Muscle layer of duodenum (tissue), 2 donors: ENCODE measurements around the gene ERRFI1.
"Not testable (repeated sequence)": the region's sequence is repeated elsewhere in the genome, so short reads cannot be mapped to it uniquely, and the experiment has no call there.

Source experiments
- H3K27ac ChIP-seq: one replicate; pipeline ENCODE4 v1.7.0; 2013; ENCODE audit warnings: mild to moderate bottlenecking, low read length
- H3K27me3 ChIP-seq: one replicate; pipeline ENCODE4 v1.7.0; 2013; ENCODE audit warnings: low read depth, mild to moderate bottlenecking, control low read depth, low read length
- H3K36me3 ChIP-seq, 2 donors: one replicate each; pipeline ENCODE4 v1.7.0; 2013; ENCODE audit warnings: low read length in 2 of 2, control low read depth in 1 of 2, mild to moderate bottlenecking in 1 of 2; ENCODE audit not compliant: insufficient read depth in 2 of 2, control insufficient read depth in 1 of 2
- H3K4me1 ChIP-seq, 2 donors: one replicate each; pipeline ENCODE4 v1.7.0; 2013; ENCODE audit warnings: low read length in 2 of 2, mild to moderate bottlenecking in 2 of 2, control low read depth in 1 of 2, moderate library complexity in 1 of 2; ENCODE audit not compliant: insufficient read depth in 2 of 2, control insufficient read depth in 1 of 2
- H3K4me3 ChIP-seq, 2 donors: one replicate each; pipeline ENCODE4 v1.7.0; 2013; ENCODE audit warnings: low read length in 2 of 2, low read depth in 1 of 2, mild to moderate bottlenecking in 1 of 2
- H3K9me3 ChIP-seq, 2 donors: one replicate each; pipeline ENCODE4 v1.7.0; 2013; ENCODE audit warnings: low read length in 2 of 2, control low read depth in 1 of 2, mild to moderate bottlenecking in 1 of 2; ENCODE audit not compliant: control insufficient read depth in 1 of 2
- donor health status: healthy.

ERRFI1 gene

DNA sequence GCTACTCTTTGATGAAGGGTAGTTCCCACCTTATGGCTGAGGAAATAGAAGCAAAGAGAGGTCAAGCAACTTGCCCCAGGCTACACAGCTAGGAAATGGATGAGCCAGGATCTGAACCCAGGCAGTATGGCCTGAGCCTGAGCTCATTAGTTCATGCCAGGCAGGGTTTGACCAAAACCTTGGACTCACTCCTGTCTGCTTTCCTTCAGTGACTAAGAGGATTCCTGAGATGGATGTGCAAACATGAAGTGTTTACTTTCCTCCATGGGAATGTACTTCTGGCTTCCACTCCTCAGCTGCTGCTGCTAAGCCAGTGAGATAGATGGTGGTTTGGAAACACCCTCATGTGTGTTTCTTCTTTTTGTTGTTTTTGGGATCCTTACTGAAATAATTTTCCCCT is 35.1 kb upstream of the ERRFI1 start:
- peak overlapping the region; percentile 16 for H3K27ac ChIP-seq
- H3K36me3 ChIP-seq, result no peaks in the 10 kb centered on the region
- H3K27me3 ChIP-seq, result no peaks in the 10 kb centered on the region
- H3K4me1 ChIP-seq, result peaks cover 0 to 25% of the 10 kb centered on the region in 2 donors
- H3K4me3 ChIP-seq, result no peak overlapping the region
- H3K9me3 ChIP-seq, result no peaks in the 10 kb centered on the region

- Histone ChIP-seq H3K27ac (no peak overlapping the region), H3K4me3 (no peak overlapping the region), H3K9me3 (no peaks in the 10 kb centered on the region), H3K27me3 (no peaks in the 10 kb centered on the region), H3K4me1 (peaks cover 0 to 25% of the 10 kb centered on the region in 2 donors), H3K36me3 (no peaks in the 10 kb centered on the region)
Observed at GRCh38 chr1:8059161-8059622, 33.1 kb upstream of the ERRFI1 start.

DNA sequence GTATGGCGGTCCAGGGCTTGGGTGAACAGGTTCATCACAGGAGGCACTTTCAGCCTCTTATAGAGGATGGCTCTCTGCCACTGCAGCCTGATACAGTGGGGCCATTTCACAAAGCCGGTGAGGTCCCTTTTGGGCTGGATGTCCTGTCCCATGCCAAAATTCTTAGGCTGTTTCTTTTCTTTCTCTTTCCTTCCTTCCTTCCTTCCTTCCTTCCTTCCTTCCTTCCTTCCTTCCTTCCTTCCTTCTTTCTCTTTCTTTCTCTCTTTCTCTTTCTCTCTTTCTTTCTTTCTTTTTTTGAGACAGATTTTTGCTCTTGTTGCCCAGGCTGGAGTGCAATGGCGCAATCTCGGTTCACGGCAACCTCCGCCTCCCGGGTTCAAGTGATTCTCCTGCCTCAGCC is 31.7 kb upstream of the ERRFI1 start:
- not testable (repeated sequence) for H3K36me3 ChIP-seq, H3K9me3 ChIP-seq, H3K27me3 ChIP-seq, H3K4me3 ChIP-seq, H3K27ac ChIP-seq
- peaks cover 0 to 15% of the 10 kb centered on the region in 2 donors for H3K4me1 ChIP-seq

DNA sequence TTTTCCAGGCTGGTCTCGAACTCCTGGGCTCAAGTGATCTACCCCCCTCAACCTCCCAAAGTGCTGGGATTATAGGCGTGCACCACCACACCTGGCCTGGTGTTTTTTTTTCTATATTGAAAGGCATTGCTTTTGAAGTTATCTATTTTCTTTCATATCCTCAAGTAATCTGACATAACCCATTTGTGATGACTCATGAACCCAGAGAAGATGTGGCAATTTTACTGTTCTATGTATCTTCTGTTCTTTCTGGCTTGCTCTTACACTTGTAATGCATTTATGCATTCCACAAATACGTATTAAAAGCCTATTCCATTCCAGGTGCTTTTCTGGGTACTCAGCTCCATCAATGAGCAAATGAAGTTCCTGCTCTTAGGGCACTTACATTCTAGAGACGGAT is 29.9 kb upstream of the ERRFI1 start:
- no peaks in the 10 kb centered on the region for H3K9me3 ChIP-seq
- H3K36me3 ChIP-seq, result no peaks in the 10 kb centered on the region
- H3K4me1 ChIP-seq, result peaks cover 0 to 4% of the 10 kb centered on the region in 2 donors
- H3K27me3 ChIP-seq, result no peaks in the 10 kb centered on the region
- H3K27ac ChIP-seq, result no peak overlapping the region
- no peak overlapping the region for H3K4me3 ChIP-seq

DNA sequence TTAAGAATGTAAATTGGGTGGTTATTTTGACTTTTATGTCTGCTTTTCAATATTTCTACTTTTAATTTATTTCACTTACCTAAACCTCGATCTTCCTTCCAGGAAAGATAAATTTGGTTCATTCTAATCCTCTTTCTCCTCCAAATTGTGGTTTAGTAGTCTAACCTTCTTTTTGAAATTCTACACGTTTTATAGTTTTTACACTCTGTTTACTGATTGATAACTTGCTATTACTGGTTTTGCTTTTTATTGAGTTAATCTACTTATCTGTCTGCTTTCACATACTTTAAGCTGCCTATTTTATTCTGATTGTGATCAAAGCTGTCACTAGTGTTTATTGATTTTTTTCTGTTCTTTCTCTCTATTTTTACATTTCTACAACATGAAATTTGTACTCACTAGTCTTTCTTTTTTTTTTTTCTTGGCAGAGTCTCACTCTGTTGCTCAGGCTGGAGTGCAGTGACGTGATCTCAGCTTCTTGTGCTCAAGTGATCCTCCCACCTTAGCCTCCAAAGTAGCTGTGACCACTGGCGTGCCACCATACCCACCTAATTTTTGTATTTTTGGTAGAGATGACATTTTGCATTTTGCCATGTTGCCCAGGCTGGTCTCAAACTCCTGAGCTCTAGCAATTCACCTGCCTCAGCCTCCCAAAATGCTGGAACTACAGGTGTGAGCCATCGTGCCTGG is 27.9 kb upstream of the ERRFI1 start:
- Histone ChIP-seq H3K27ac (no peak overlapping the region), H3K4me3 (no peak overlapping the region), H3K27me3 (no peaks in the 10 kb centered on the region), H3K36me3 (no peaks in the 10 kb centered on the region), H3K9me3 (no peaks in the 10 kb centered on the region), H3K4me1 (peaks cover 0 to 4% of the 10 kb centered on the region in 2 donors)

- Histone ChIP-seq H3K27me3 (no peaks in the 10 kb centered on the region), H3K4me3 (no peak overlapping the region), H3K27ac (no peak overlapping the region), H3K4me1 (peaks cover 0 to 7% of the 10 kb centered on the region in 2 donors), H3K36me3 (no peaks in the 10 kb centered on the region), H3K9me3 (no peaks in the 10 kb centered on the region)
Observed at GRCh38 chr1:8051650-8052049, 25.5 kb upstream of the ERRFI1 start.

DNA sequence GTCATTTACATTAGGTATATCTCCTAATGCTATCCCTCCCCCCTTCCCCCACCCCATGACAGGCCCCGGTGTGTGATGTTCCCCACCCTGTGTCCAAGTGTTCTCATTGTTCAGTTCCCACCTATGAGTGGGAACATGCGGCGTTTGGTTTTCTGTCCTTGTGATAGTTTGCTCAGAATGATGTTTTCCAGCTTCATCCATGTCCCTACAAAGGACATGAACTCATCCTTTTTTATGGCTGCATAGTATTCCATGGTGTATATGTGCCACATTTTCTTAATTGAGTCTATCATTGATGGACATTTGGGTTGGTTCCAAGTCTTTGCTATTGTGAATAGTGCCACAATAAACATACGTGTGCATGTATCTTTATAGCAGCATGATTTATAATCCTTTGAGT is 23.1 kb upstream of the ERRFI1 start:
- H3K4me1 ChIP-seq, H3K4me3 ChIP-seq, H3K27me3 ChIP-seq, H3K36me3 ChIP-seq, H3K27ac ChIP-seq, H3K9me3 ChIP-seq: not testable (repeated sequence)

- H3K36me3 ChIP-seq, result no peaks in the 10 kb centered on the region
- H3K27ac ChIP-seq, result peak overlapping the region; percentile 28
- no peak overlapping the region for H3K4me3 ChIP-seq
Observed at GRCh38 chr1:8047686-8048445, 21.8 kb upstream of the ERRFI1 start.

GRCh38 chr1:8047112-8047511 is 21.0 kb upstream of the ERRFI1 start:
- peak overlapping the region; percentile 28 for H3K27ac ChIP-seq
- H3K4me1 ChIP-seq, result peaks cover 0 to 7% of the 10 kb centered on the region in 2 donors
- no peaks in the 10 kb centered on the region for H3K36me3 ChIP-seq
- no peaks in the 10 kb centered on the region for H3K9me3 ChIP-seq
- no peak overlapping the region for H3K4me3 ChIP-seq
- H3K27me3 ChIP-seq, result no peaks in the 10 kb centered on the region

More at GRCh38 chr1:8047686-8048445, 21.8 kb upstream of the ERRFI1 start:
- H3K27me3 ChIP-seq, result no peaks in the 10 kb centered on the region
- H3K4me1 ChIP-seq, result peaks cover 0 to 7% of the 10 kb centered on the region in 2 donors
- H3K9me3 ChIP-seq, result no peaks in the 10 kb centered on the region

GRCh38 chr1:8046391-8046790 is 20.3 kb upstream of the ERRFI1 start:
- Histone ChIP-seq H3K4me3 (no peak overlapping the region), H3K27ac (no peak overlapping the region)

DNA sequence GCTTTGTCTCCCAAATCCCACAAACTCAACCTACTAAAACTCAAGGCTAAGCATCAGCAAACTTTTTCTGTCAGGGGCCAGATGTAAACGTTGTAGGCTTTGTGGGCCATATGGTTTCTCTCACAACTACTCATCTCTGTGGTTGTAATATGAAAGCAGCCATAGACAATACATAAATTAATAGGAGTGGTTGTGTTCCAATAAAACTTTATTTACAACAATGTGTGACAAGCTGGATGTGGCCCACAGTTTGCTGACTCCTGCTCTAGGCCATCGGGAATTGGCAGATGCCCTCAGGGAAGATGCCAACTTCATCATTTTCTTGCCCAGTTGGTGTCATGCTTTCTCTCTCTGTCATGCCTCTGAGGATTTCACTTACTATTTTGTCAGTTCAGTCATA is 17.5 kb upstream of the ERRFI1 start:
- H3K4me1 ChIP-seq, result peaks cover 0 to 7% of the 10 kb centered on the region in 2 donors
- no peak overlapping the region for H3K4me3 ChIP-seq
- peaks cover 0 to 2% of the 10 kb centered on the region in 2 donors for H3K9me3 ChIP-seq
- H3K27ac ChIP-seq, result no peak overlapping the region
- no peaks in the 10 kb centered on the region for H3K36me3 ChIP-seq
- no peaks in the 10 kb centered on the region for H3K27me3 ChIP-seq

More at GRCh38 chr1:8046391-8046790, 20.3 kb upstream of the ERRFI1 start:
- Histone ChIP-seq H3K36me3 (no peaks in the 10 kb centered on the region), H3K9me3 (no peaks in the 10 kb centered on the region), H3K4me1 (peaks cover 0 to 7% of the 10 kb centered on the region in 2 donors), H3K27me3 (no peaks in the 10 kb centered on the region)
